Measurements from ENCODE around the gene NPPC. TPM values are rescaled to one million over a fixed set of nuclear protein-coding genes. Genes with fewer than 3 reads are reported as not detected.

Gene NPPC
- total RNA-seq, 2 experiments from 2014 or later: not detected

GRCh38 chr2:231900972-231901371 is 25.2 kb downstream of the NPPC start:
- ChIA-PET POLR2A (no interaction called here), CTCF (ENCODE audit: unreplicated experiment) (interaction anchor here (0.8 kb wide), 1 partner anchor 289 kb away, joined by 3 read pairs; no protein-coding TSS in a partner anchor)
- Histone ChIP-seq H3K27ac (ENCODE audit: low read depth, low read length, poor library complexity, severe bottlenecking) (no peak overlapping the region), H3K4me1 (ENCODE audit: insufficient read depth, low read length, poor library complexity, severe bottlenecking) (no peaks in the 10 kb centered on the region), H3K4me2 (ENCODE audit: low read length) (no peak overlapping the region), H3K79me2 (ENCODE audit: insufficient read depth, low read depth, low read length) (no peaks in the 10 kb centered on the region), H3K9me2 (ENCODE audit: insufficient read depth, low read length) (no peaks in the 10 kb centered on the region), H3K9me3 (ENCODE audit: low read length) (no peaks in the 10 kb centered on the region), H4K20me1 (ENCODE audit: insufficient read depth, low read length) (no peaks in the 10 kb centered on the region), H3K4me3 (ENCODE audit: low read depth, low read length, poor library complexity, severe bottlenecking) (no peak overlapping the region), H3K36me3 (ENCODE audit: insufficient read depth, low read length) (no peaks in the 10 kb centered on the region), H2AFZ (ENCODE audit: low read length) (no peak overlapping the region)
- intact Hi-C loops (cut with micrococcal nuclease; ENCODE audit: unreplicated experiment): loop anchor here (5.0 kb wide), 1 partner anchor 289 kb away; no protein-coding TSS in a partner anchor
- BruUV-seq (replicated peaks): no TSS peak
- no peak for DNase-seq (ENCODE audit: low spot score)
- no peak for TF ChIP-seq EZH2phosphoT487 (IDR thresholded peaks at IDR 0.05; ENCODE audit: borderline replicate concordance, low read depth, low read length)
- no peak for TF ChIP-seq CTCF (conservative IDR thresholded peaks at IDR 0.05; ENCODE audit: low read length)

- DNase-seq (ENCODE audit: low spot score): peak; percentile 71
- H3K4me2 ChIP-seq (ENCODE audit: low read length): no peak overlapping the region
- no peak overlapping the region for H2AFZ ChIP-seq (ENCODE audit: low read length)
- no TSS peak for BruUV-seq (replicated peaks)
- TF ChIP-seq CTCF (conservative IDR thresholded peaks at IDR 0.05; ENCODE audit: low read length) (peak; percentile 87), EZH2phosphoT487 (IDR thresholded peaks at IDR 0.05; ENCODE audit: borderline replicate concordance, low read depth, low read length) (no peak)
- no peaks in the 10 kb centered on the region for H3K79me2 ChIP-seq (ENCODE audit: insufficient read depth, low read depth, low read length)
- no peaks in the 10 kb centered on the region for H3K9me2 ChIP-seq (ENCODE audit: insufficient read depth, low read length)
- intact Hi-C loops (cut with micrococcal nuclease; ENCODE audit: unreplicated experiment): loop anchor here (5.0 kb wide), 1 partner anchor 288 kb away; no protein-coding TSS in a partner anchor
- ChIA-PET POLR2A (no interaction called here), CTCF (ENCODE audit: unreplicated experiment) (interaction anchor here (0.8 kb wide), 1 partner anchor 288 kb away, joined by 3 read pairs; no protein-coding TSS in a partner anchor)
- H3K9me3 ChIP-seq (ENCODE audit: low read length): no peaks in the 10 kb centered on the region
- no peaks in the 10 kb centered on the region for H4K20me1 ChIP-seq (ENCODE audit: insufficient read depth, low read length)
- no peaks in the 10 kb centered on the region for H3K36me3 ChIP-seq (ENCODE audit: insufficient read depth, low read length)
- no peaks in the 10 kb centered on the region for H3K4me1 ChIP-seq (ENCODE audit: insufficient read depth, low read length, poor library complexity, severe bottlenecking)
- no peak overlapping the region for H3K27ac ChIP-seq (ENCODE audit: low read depth, low read length, poor library complexity, severe bottlenecking)
- no peak overlapping the region for H3K4me3 ChIP-seq (ENCODE audit: low read depth, low read length, poor library complexity, severe bottlenecking)
Measured at GRCh38 chr2:231900486-231900942, 25.7 kb downstream of the NPPC start.

GRCh38 chr2:231894566-231895380 is 31.4 kb downstream of the NPPC start:
- intact Hi-C loops (cut with micrococcal nuclease; ENCODE audit: unreplicated experiment): no loop called here
- BruUV-seq (replicated peaks): no TSS peak
- POLR2A ChIA-PET: no interaction called here

More at GRCh38 chr2:231894566-231895380, 31.4 kb downstream of the NPPC start:
- H3K79me2 ChIP-seq (ENCODE audit: insufficient read depth, low read depth, low read length): no peaks in the 10 kb centered on the region
- H3K36me3 ChIP-seq (ENCODE audit: insufficient read depth, low read length): no peaks in the 10 kb centered on the region
- H3K4me1 ChIP-seq (ENCODE audit: insufficient read depth, low read length, poor library complexity, severe bottlenecking): no peaks in the 10 kb centered on the region
- H3K27ac ChIP-seq (ENCODE audit: low read depth, low read length, poor library complexity, severe bottlenecking): no peak overlapping the region
- no peak for TF ChIP-seq CTCF (conservative IDR thresholded peaks at IDR 0.05; ENCODE audit: low read length)
- TF ChIP-seq EZH2phosphoT487 (IDR thresholded peaks at IDR 0.05; ENCODE audit: borderline replicate concordance, low read depth, low read length): no peak
- H4K20me1 ChIP-seq (ENCODE audit: insufficient read depth, low read length): no peaks in the 10 kb centered on the region
- H3K9me3 ChIP-seq (ENCODE audit: low read length): no peaks in the 10 kb centered on the region
- H3K9me2 ChIP-seq (ENCODE audit: insufficient read depth, low read length): no peaks in the 10 kb centered on the region
- no peak overlapping the region for H2AFZ ChIP-seq (ENCODE audit: low read length)
- H3K4me3 ChIP-seq (ENCODE audit: low read depth, low read length, poor library complexity, severe bottlenecking): no peak overlapping the region
- H3K4me2 ChIP-seq (ENCODE audit: low read length): no peak overlapping the region
- DNase-seq (ENCODE audit: low spot score): peak; percentile 9
- CTCF ChIA-PET (ENCODE audit: unreplicated experiment): no interaction called here

Measured in OCI-LY7 (cell line).